ENCODE measurements around the gene OR2F2. TPM values are rescaled to one million over a fixed set of nuclear protein-coding genes. Genes with fewer than 3 reads are reported as not detected.

The OR2F2 gene, protein sequence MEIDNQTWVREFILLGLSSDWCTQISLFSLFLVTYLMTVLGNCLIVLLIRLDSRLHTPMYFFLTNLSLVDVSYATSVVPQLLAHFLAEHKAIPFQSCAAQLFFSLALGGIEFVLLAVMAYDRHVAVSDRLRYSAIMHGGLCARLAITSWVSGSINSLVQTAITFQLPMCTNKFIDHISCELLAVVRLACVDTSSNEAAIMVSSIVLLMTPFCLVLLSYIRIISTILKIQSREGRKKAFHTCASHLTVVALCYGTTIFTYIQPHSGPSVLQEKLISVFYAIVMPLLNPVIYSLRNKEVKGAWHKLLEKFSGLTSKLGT
- not detected in 2 replicates for total RNA-seq

DNA sequence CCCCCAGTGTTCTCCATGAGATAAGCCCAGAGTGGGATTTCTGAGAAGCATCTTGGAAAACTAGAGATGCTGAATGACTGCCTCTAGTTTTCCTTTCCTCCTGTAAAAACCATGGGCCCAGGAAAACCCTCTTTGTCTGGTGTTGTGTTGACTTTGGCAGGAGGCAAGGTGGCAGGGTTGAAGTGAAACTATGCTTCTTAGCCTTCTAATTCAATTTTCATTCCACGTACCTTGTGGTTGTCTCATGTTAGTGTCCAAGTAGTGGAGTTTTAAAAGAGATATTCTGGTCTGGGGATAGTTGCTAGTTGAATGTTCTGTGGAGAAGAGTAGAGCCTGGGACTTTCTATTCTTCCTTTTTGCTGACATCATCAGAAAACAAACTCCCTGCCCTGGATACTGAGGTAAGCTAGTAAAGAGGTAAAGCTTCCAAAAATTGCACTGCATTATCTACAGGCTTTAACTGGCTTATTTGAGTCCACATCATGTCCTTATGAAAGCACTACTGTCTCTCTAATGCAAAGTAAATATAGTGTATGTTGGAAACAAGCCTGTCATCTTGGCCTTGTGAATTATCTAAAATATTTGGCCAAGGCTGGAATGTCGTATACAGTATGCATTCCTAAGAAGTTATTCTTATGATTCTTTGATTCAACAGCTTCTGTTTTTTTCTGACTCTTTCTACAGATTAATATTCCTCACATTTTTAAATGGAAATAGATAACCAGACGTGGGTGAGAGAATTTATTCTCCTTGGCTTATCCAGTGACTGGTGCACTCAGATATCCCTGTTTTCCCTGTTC, at the start of gene OR2F2:
Gene OR2F2, plus strand, starts transcription at position 708 of the 800 bp plus-strand sequence. Its CDS starts 0 bp downstream, at position 708.

DNA sequence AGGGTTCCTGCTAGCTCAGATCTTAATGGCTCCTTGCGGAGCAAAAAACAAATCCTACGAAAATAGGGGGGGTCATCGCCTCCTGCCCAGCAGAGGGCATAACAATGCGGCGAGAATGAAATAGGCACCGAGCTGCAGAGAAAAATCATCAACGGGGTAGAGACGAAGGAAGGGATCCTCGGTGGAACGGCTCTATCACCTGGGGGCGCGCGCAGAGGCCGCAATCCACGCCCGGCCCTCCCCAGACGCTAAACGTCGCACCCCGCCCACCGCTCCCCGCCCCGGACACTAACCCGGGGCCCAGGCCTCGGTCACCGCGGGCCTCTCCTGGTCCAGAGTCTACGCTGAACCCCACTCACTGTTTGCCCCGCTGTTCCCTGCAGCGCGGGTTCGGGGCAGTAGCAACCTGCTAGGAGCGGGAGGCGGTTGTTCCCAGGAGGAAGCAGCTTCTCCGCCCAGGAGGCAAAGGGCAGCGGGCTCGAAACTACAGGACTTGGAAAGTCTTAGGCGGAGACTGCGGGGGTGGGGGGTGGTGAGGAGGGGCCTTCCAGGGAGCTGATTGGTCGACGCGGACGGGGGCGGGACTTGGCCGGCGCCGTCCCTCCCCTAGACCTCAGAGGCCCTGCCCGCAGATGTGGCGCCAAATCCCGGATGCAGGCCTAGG, 33.2 kb upstream of the OR2F2 start, which contains the start of gene TCAF1:
Gene TCAF1, minus strand, starts transcription at position 509 of the 664 bp plus-strand sequence. CDS start 25,568 bp downstream, outside the sequence.

DNA sequence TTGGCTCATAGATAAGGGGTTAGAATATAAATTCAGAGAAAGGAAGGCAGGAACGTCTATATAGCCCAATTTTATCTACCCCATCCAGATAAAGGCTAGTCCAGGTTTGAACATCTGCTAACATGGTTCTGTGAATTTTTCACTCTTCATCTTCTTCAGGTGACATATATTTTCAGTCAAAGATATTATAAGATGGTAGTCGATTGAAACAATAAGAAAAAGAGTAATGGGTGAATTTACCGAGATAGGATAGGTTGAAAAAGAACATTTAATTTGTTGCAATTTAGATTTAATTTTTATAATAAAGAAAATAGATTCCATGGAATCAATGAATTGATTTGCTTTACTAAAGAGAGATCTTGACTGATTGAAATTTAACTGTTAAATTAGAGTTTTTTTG, 19.5 kb downstream of the OR2F2 start, which contains the start of gene OR2F1:
Gene OR2F1, plus strand, starts transcription at position 301 of the 400 bp plus-strand sequence. CDS start 5,127 bp downstream, outside the sequence.

Other genes with a start within 250 kb of the OR2F2 start
- gene CTAGE6, start 177.5 kb upstream of the OR2F2 start, total RNA-seq: 0.32 and 1.5 TPM in 2 replicates
- gene TCAF1, start 33.1 kb upstream of the OR2F2 start, total RNA-seq: 20.1 and 53.7 TPM in 2 replicates
- gene OR2F1, start 19.6 kb downstream of the OR2F2 start, total RNA-seq: under 0.01 TPM in 1 of 2 replicates, not detected in the other
- not detected in 2 replicates for gene OR6B1, start 65.1 kb downstream of the OR2F2 start, total RNA-seq
- not detected in 2 replicates for gene OR2A5, start 113.7 kb downstream of the OR2F2 start, total RNA-seq
- gene OR2A25, start 134.6 kb downstream of the OR2F2 start, total RNA-seq: not detected in 2 replicates
- gene OR2A12, start 151.0 kb downstream of the OR2F2 start, total RNA-seq: not detected in 2 replicates
- gene OR2A2, start 174.3 kb downstream of the OR2F2 start, total RNA-seq: not detected in 2 replicates
- not detected in 2 replicates for gene OR2A14, start 187.9 kb downstream of the OR2F2 start, total RNA-seq
- gene CTAGE4, start 248.2 kb downstream of the OR2F2 start, total RNA-seq: not detected in 2 replicates